HG02852 (cell line): ENCODE results near the gene DGKD.

Source experiments
- ATAC-seq: cut with Tn5 transposase; IDR thresholded peaks from one replicate; pipeline ENCODE4 v1.9.1; 2021; ENCODE audit warnings: mild to moderate bottlenecking, moderate library complexity; ENCODE audit not compliant: unreplicated experiment

DGKD gene

DNA sequence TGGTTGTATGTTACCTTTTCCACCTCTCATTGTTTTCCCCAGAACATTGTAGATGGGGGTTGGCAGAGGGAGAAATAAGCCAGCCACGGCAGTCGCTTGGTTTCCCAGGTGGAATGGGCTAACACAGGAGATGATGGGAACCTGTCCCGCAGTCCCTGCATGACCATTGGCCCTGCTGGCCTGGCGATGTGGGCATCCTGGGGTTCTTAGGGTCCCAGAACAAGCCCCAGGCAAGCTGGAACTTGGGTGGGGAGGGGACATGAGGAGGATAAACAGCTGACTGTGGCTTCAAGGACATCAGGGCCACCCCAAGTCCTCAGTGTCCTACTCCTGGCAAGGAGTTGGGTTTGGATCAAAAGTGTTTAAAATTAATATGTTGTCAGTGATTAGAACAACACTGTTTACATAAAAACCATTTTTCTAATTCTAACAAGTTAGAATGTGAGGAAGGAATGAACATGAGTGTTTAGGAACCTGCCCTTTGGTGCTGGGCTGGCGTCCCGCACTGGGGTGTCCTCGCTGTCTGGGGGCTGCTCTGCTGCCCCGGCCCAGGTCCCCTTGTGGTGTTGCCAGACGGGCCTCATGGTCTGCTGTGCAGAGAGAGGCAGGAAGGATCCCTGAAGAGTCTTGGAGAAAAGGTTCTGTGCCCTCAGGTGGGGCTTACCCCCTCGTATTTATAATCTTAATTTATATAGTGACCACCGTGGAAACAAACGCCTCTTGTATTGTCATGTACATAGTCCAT is 117.2 kb downstream of the DGKD start:
- ATAC-seq = no peak

DNA sequence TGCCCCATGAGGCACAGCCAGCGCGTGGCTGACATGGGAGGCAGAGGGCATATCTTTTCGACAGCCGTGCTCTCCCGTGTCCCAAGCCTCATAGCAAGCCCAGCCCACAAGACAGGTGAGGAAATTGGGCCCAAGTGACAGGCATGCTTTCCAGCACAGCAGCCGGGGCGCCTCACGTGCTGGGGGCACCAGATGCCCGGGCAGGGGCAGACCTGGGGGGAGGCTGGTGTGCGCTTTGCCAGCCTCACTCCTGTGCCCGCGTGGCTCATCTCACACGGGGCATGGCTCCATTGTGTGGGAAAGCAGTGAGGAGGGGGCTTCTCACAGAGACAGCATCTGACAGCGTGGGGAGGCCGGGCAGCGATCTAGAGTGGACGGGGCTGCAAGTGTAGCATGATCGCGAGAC is 119.1 kb downstream of the DGKD start:
- no peak for ATAC-seq

DNA sequence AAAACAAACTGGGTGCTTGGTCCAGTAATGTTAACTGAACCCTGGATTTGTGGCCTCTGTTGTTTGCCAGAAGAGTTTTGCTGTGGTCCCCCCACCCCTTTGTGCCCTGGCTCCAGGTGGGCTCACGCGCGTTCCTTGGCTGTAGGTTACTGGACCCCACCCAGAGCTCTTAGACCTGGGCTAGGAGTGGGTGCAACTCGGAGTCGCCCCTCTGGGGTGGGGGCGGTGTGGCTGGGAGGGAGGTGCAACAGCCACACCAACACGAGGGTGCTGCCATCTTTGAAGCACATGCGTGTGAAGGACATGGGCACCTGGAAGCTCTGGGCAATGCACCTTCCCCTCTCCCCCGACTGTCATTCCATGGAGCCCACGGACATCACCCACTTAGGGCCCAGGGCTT is 119.6 kb downstream of the DGKD start:
- no peak for ATAC-seq

DNA sequence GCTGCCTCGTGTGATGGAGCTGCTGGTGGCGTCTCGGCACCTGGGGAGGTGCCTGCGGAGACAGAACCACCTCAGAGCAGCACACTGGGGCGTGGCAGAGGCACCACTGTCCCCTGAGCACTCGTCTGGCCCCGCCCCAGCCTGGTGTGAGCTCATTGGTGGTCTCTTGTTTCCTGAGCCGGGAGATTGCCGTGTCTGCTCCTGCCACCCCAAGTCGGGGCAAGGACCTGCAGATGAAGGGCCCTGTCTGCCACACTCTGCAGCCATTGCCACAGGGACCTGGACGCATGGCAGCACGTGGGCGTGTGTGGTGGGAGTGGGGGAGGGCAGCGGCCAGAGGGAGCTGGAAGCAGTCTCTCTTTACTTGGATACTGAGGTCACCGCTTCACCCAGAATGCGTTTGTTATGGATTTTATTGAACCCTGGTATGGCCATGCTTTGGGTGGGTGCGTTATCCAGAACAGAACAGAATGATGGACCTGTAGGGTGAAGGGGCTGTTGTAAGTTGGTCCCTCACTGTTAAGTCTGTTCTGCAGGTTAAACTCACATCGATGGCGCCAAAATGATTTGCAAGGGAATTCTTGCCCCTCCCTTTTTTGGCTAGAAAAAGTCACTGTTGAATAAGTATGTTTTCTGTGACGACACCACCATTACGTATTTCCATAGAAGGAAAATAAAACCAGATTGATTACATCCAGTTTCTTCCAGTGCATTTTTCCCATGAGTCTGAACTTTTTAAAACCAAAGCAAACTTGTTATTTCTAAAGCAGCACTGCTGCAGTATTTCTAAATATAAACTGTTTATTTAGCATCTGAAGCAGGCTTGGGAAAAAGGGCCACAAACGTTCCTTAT is 120.2 kb downstream of the DGKD start:
- no peak for ATAC-seq

DNA sequence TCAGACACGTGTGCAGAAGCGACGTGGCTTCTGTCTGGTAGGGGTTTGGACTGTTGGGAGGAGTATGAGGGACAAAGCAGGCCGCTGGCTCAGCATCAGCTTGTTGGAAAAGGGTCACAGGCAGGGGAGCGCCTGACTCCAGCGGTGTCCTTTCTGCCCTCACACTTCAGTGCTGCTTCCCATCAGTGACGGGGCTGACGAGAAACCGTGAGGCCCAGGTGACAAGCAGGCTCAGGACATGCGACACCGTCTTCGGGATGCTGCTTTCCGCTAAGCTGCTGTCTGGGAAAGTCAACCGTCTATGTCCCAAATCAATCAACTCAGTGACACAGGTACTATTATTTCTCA is 121.7 kb downstream of the DGKD start:
- ATAC-seq = no peak

DNA sequence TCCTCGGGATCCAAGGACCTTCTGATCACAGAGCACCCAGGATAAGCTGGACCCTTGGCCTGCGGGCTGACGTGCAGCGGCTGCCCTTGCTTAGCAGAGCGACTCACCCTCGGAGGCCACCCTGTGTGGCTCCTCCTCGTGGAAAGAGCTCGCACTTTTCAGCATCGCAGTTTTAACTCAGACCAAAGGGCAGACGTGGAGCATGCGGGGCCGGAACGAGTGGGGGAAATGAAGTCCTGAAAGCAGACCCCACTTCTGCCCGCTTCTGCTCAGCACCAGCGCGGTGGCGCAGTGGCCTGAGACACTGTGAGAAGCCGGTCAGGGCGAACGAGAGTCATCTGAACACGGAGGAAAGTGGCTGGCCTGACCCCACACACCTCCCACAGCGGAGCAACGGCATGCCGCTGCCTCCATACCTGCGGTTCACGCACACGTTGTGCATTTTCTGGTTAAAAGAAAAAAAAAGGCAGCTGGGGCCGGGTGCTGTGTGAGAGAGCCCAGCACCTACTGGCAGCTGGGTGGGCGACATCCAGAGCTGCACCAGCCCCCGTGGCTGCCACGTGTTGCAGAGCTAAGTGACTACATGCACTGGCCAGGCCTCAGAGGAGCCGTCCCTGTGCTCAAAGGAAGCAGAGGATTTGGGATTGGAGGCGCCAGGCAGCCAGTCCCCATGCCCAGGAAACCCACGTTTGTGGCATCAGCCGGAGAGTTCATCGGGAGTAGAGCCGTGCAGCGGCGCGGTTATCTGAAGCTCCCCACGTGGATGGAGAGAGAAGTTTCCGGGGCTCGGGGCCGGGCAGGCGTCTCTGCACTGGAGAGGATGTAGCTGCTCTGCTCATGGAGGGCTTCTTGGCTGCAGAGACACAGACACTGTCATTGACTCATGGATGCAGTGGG is 122.6 kb downstream of the DGKD start:
- ATAC-seq = no peak

DNA sequence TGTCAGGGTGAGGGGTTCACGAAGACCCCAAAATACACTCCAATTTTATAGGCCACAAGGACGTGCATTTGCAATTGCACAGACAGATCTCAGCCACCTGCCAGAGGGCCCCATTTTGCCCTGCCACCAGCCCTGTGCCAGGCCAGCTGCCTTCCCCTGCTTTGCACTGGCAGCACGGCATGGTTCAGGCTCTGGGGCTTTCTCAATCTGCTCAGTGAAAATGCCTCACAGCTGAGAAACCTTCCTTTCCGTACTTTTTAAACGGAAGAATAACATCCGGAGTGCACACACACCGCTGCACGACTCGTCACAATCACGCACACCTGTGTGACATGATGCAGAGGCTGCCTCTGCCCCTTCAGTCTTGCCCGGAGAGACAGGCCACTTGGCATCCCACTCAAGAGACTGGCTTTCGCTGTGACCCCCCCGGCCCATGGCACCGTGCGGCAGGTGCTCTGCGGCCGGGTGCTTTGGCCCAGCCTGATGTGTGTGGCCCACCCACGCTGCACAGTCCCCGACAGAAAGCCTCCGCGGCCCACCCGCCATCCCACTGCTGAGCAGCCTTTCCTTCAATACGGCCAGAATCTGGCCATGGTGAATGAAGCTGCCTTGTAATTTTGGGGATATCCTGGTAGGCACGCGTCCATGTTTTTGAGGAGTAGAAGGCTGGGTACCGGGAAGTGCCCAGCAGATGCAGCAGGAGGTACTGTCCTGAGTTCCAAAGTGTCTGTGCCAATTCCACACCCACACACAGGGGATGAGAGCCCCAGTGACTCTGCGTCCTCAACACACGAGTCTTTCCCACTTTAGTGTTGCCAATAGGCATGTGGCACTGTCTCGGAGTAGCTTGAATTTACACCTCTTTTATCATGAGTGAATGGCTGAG is 123.5 kb downstream of the DGKD start:
- ATAC-seq = no peak

DNA sequence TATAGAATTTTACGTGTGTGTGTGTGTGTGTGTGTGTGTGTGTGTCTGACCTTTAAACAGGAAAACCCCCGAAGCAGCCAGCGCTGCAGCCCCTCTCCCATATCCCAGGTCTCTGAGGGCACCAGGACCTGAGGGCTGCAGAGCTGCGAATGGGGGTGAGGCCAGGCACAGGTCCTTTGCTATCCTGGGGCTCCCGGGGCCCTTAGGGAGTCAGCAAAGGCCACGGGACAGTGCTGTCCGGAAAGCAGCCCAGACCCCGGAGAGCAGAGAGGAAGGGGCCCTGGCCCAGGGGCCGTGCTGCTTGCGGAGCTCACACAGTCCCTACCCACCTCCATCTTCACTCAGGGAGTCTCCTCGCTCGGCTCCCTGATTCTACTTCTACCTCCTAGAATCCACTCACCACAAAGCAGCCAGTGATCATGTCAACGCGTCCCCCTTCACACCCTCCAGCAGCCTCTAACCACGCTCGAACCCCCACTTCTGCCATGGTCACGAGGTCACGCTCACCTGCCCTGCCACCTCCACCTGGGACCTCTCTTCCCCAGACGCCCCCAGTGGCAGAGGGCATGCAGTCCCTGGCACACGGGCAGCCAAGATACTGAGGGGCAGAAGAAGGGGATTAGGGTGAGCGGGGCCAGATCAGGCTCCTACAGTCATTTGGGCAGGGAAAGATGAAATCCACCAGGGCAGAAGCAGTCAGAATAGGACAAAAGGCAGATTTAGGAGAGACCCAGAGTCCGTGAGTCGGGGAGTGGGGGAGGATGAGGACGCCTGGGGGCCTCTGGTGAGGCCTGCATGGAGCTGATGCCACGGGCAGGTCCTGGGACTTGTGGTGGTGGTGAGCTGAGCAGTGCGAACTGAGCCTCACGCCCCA is 125.6 kb downstream of the DGKD start:
- no peak for ATAC-seq

DNA sequence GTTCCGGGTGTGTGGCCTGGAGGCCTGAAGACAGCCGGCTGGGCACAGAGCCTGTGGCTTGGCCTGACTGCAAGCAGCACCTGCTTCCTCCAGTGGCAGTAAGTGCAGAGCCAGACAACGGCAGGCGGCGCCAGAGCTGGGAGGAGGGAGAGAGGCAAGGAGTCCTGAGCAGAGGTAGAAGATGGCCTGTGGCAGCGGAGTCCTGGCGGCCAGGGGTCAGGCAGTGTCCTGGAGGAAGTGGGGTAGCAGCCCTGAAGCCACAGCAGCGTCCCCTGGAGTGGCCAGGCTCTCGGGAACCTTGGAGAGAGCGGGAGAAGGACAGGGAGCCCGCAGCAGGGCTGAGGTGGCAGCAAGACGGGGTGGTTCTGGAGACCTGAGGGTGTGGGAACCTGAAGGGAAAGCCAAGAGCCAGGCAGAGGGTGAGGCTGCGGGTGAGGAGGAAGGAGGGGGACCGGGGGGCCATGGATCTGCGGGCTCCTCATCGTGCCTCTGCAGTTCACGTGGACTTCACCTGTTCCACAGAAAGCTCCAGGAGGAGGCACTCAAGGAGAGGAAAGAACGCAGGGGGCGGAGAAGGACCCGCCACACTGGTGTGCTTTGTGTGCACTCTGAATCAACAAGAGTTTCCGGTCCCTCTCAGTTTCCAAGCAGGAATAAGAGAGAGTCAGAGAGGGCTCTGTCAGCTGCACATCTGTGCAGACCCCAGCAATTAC is 126.4 kb downstream of the DGKD start:
- no peak for ATAC-seq

DNA sequence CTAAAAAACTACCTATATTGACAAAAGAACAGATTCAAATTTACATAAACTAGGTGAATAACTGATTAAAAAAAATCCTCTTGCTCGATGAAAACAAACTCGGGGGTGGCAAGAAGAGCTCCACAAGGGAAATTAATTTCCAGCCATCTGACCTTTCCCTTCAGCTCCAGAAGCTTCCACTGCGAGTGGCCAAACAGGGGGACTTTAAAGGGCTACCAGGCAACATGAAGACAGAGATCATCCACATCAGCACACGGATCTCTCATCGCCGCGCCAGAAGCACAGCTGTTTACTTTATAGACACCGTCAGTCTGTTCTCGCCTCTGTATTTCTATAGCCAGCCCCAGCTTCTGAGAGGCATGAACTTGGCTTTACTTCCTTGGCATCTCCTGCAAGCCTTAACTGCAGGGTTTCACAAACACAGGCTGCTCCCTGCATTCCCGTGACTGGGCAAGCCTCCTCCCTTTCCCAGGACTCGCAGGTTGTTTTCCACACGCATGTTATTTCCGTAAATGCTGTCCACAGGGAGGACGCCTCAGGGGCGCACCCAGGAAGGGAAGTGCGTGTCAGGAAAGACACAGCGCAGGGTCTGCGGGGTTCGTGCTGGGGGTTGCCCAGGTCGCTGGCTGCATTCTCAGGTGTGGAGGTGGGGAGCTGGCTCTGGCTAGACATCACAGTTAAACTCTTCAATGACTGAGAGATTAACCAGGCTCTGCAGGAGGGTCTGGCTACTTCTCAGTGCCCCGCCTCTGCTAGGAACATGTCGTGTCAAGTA is 127.3 kb downstream of the DGKD start:
- no peak for ATAC-seq

DNA sequence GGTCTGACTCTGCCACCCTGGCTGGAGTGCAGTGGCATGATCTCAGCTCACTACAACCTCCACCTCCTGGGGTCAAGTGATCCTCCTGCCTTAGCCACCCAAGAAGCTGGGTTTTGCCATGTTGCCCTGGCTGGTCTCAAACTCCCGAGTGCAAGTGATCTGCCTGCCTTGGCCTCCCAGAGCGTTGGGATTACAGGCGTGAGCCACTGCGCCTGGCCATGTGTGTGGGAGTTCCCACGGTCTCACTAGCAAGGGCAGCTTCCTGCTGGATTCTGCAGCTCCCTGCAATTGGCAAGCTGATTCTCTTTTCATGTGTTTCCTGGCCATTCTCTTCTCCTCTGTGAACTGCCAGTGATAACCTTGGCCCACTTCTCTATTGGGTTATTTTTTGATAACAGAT is 128.3 kb downstream of the DGKD start:
- no peak for ATAC-seq

DNA sequence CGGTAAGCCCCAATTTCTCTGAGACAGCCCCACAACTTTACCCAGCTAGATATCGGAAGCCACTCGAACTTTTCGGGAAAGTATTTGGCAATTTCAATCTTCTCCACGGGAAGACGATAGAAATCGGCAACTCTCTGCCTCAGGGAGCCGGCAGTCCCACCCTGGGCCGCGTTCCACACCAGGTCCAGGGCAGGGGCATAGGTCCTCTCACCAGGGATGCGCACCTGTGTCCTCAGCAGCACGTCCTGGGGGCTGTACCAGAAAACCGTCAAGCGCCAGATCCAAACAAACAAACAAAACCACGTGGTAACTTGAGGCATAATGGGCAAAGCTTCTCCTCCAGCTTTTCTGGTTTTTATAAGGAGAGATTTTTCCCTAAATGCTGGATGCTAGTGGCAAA is 131.4 kb downstream of the DGKD start:
- ATAC-seq = no peak

DNA sequence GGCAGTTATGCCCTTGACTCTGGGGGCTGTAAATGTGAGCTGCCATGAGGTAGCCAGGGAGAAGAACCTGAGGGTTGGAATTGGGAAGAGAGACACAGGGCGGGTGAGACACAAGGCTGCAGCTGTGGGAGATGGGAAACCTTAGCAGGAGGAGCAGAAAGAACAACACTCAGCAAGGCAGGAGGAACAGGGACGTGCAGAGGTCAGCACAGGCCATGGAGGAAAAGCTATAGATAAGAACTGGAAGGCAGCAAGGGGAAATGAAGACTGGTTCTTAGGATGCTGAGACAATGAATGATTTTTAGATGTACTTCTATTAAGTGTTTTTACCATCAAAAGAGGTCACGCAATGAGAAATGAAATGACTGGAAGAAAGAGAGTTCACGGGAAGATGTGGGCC is 132.1 kb downstream of the DGKD start:
- ATAC-seq = no peak

DNA sequence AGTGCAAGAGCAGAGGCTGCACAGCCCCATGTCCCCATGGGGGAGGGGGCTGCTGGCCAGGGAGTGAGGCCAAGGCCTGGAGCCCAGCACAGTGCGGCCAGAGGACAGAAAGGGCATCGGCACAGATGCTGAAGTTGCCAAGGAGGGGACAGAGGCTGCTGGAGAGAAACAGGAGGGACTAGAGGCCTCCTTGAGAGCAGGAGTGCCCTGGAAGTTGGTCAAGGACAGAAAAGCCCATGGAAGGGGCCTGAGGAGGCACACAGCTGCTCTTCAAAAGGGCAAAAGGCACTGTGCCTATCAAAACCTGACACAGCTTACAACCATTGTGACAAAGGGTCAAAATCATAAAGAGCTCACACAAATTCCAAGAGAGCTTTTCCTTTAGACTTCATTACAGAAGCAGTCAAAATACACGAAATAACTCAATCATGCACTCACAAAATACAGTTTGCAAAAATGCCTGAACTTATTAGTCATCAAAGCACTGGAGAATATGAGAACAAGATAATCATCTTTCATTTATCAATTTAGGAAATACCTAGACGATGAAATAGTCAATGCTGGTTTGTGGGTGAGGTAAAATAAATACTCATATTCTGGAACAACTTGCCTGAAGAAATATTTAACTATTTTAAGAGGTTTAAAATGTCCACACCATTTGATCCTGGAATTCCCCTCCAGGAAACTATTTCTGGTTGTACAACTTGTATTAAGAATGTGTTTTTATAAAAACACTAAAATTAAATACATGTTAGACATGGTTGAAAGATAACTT is 132.7 kb downstream of the DGKD start:
- ATAC-seq = no peak

DNA sequence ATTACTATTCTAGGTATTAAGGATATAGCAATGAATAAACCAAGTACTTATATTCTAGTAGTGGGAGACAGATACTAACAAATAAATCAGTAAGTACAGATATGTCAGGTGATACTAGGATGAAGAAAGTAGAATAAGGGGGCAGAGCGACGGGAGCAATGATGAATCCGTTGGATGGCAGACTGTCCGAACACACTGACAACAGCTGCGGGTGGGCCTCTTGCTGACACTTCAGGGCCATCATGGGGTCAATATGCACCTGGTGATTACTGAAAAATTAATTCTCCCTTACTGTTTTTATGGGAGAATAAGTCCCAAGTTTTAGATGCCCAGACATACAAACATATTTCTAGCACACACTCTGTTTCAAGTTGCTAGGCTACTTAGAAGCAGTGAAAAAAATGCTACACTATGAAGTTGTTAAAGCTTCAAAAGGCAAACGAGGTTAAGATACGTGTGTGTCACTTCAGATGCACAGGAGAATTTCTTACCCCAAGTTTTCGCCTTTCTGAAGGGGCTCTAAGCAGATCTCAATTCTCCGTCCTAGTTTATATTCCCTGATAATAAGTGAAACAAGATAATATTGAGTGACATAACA is 133.6 kb downstream of the DGKD start:
- no peak for ATAC-seq

DNA sequence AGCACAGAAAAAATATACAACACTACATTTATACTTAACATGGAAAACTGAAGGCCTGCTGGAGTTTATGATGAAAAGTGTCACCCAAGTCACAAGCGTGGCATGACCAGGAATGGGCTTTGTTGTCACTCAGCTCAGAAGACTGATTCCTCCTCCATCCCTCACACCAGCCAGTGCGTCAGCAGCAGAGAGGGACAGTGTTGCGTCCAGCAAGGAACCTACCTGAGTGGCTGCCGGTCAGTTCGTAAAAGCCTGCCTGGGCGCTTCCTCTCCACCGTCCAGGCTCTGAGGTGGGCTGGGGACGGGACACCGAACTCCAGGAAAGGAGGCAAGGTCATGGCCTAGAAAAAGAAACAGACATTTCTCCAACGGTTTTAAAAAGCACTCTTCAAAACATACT is 134.8 kb downstream of the DGKD start:
- no peak for ATAC-seq

DNA sequence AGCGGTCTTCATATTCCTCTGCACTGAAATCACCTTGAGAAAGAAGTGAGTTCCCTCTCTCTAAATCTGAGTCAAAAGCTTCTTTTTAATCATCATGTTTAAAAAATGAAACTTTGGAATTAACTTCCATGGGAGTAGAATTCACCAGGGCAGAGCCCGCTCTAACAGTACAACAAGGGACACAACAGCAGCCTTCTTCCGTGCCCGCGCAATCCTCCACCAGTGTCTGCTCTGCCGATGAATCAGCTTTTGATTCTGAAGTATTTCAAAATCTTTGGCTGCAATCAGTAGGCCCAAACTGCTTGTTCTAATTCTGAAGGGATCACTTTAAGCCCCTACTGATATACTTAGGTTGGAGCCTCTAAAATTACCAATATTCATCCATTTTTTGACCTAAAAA is 135.4 kb downstream of the DGKD start:
- no peak for ATAC-seq
